ENCODE results near the gene ZDHHC21. TPM values are rescaled to one million over a fixed set of nuclear protein-coding genes. Genes with fewer than 3 reads are reported as not detected.

ZDHHC21 gene
- total RNA-seq, 4 donors from 2014 or later: 4.6 to 10.2 (median 7.7) TPM

- no peak for DNase-seq (ENCODE audit: low spot score in 2 of 2)
- no peak overlapping the region for H3K4me3 ChIP-seq (ENCODE audit: low read depth, poor library complexity, severe bottlenecking)
- TF ChIP-seq POLR2A (IDR thresholded peaks at IDR 0.05) (no peak), CTCF (IDR thresholded peaks at IDR 0.05) (no peak)
- intact Hi-C loops (cut with DNase I; ENCODE audit: low total_unique reads): no loop called here
- 93 to 96% methylated on average over 5 to 7 of the region's 7 CpGs for WGBS, 2 donors
These were observed 95.9 kb downstream of the ZDHHC21 start for GRCh38 chr9:14597171-14597799.

- 88 to 91% methylated on average over 3 of the region's 3 CpGs for WGBS, 2 donors
- DNase-seq (ENCODE audit: low spot score in 2 of 2): no peak
- intact Hi-C loops (cut with DNase I; ENCODE audit: low total_unique reads): no loop called here
- TF ChIP-seq POLR2A (IDR thresholded peaks at IDR 0.05): no peak
- TF ChIP-seq CTCF (IDR thresholded peaks at IDR 0.05): no peak
- H3K4me3 ChIP-seq (ENCODE audit: low read depth, poor library complexity, severe bottlenecking): no peak overlapping the region
These were observed 99.8 kb downstream of the ZDHHC21 start for GRCh38 chr9:14593406-14593805.

GRCh38 chr9:14591411-14591810 lies 101.8 kb downstream of the ZDHHC21 start:
- H3K4me3 ChIP-seq (ENCODE audit: low read depth, poor library complexity, severe bottlenecking): no peak overlapping the region
- DNase-seq (ENCODE audit: low spot score in 2 of 2): no peak
- TF ChIP-seq CTCF (IDR thresholded peaks at IDR 0.05) (no peak), POLR2A (IDR thresholded peaks at IDR 0.05) (no peak)
- WGBS, 2 donors: 93 to 94% methylated on average over 3 of the region's 3 CpGs
- intact Hi-C loops (cut with DNase I; ENCODE audit: low total_unique reads): no loop called here

- no peak for DNase-seq (ENCODE audit: low spot score in 2 of 2)
- 61 to 63% methylated on average over 8 of the region's 8 CpGs for WGBS, 2 donors
- no peak overlapping the region for H3K4me3 ChIP-seq (ENCODE audit: low read depth, poor library complexity, severe bottlenecking)
- intact Hi-C loops (cut with DNase I; ENCODE audit: low total_unique reads): no loop called here
- no peak for TF ChIP-seq POLR2A (IDR thresholded peaks at IDR 0.05)
- no peak for TF ChIP-seq CTCF (IDR thresholded peaks at IDR 0.05)
These were observed 107.3 kb downstream of the ZDHHC21 start for GRCh38 chr9:14585730-14586473.

- no peak for DNase-seq (ENCODE audit: low spot score in 2 of 2)
- H3K4me3 ChIP-seq (ENCODE audit: low read depth, poor library complexity, severe bottlenecking): no peak overlapping the region
- 80 to 85% methylated on average over 4 of the region's 4 CpGs for WGBS, 2 donors
- no peak for TF ChIP-seq CTCF (IDR thresholded peaks at IDR 0.05)
- TF ChIP-seq POLR2A (IDR thresholded peaks at IDR 0.05): no peak
- intact Hi-C loops (cut with DNase I; ENCODE audit: low total_unique reads): no loop called here
These were observed 108.7 kb downstream of the ZDHHC21 start for GRCh38 chr9:14584571-14584970.
